ENCODE data around the gene NCKAP5L.

DNA sequence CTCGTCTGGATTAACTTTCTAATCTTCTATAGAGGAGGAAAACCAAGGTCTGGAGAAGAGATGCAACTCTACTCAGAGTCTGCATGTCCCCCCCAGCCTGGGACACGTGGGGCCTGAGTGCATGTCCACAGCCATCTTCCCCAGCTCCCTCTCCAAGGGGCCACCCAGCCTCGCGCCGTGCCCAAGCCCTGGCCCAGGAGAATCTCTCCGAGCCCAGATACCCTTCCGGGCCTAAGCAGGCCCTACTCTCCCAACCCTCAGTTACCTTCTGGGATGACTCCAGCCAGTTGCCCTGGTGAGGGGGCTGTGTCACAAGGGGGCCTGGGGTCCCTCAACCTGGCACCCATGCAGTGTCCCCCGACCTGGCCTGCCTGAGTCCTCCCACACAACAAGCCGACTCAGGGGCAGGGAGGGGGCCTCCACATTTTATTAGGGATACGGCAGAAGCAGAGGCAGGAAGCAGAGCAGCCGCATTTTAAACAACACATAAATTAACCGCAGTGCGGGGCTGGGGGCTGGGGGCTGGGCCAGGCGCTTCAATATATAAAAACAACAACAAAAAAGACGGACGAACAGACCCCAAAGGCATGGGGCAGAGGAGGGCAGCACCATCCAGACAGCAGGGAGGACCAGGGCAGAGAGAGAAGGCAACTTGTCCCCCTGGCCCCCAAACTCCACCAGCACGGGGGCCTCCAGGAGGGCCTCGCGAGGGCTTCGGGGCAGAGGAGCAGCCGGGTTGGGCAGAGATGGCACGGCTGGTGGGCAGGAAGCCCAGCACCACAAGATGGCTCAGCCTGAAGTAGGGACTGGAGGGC, 37.3 kb downstream of the NCKAP5L start:
- no peak for TF ChIP-seq POLR2AphosphoS5 (IDR thresholded peaks at IDR 0.05; ENCODE audit: low read depth, low read length)
- no peak for TF ChIP-seq TAF1 (IDR thresholded peaks at IDR 0.05; ENCODE audit: borderline replicate concordance, insufficient read depth, low read length)
- no peak for TF ChIP-seq FOXP2 (optimal IDR thresholded peaks at IDR 0.05; ENCODE audit: borderline replicate concordance, extremely low read depth, extremely low read length, insufficient read depth)
